AG10803 (cell line): Measurements from ENCODE around the gene CDC42EP4.

Experiments used
- DNase-seq: peaks from one replicate; pipeline ENCODE4 v3.0.0; 2010; ENCODE audit warnings: low read depth
- H3K4me3 ChIP-seq: 2 replicates; pipeline ENCODE4 v1.5.1; 2011; ENCODE audit warnings: mild to moderate bottlenecking, low read length, control low read depth
- TF ChIP-seq, protein P1 (sequence below): conservative IDR thresholded peaks from 2 replicates; pipeline ENCODE4 v1.5.1; 2011; ENCODE audit warnings: mild to moderate bottlenecking, low read length, control low read depth, inconsistent platforms

CDC42EP4 gene

DNA sequence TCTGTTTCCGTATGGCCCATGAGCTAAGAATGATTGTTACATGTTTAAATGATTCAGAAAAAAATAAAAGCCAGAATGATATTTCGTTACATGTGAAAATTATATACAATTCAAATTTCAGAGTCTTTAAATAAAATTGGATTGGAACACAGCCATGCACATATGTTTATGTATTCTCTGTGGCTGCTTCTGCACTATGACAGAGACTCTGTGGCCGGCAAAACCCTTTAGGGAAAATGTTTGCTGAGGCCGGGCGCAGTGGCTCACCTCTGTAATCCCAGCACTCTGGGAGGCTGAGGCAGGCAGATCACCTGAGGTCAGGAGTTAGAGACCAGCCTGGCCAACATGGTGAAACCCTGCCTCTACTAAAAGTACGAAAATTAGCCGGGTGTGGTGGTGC is 15.9 kb upstream of the CDC42EP4 start:
- DNase-seq, result no peak
- H3K4me3 ChIP-seq, result no peak overlapping the region
- TF ChIP-seq, protein P1, sequence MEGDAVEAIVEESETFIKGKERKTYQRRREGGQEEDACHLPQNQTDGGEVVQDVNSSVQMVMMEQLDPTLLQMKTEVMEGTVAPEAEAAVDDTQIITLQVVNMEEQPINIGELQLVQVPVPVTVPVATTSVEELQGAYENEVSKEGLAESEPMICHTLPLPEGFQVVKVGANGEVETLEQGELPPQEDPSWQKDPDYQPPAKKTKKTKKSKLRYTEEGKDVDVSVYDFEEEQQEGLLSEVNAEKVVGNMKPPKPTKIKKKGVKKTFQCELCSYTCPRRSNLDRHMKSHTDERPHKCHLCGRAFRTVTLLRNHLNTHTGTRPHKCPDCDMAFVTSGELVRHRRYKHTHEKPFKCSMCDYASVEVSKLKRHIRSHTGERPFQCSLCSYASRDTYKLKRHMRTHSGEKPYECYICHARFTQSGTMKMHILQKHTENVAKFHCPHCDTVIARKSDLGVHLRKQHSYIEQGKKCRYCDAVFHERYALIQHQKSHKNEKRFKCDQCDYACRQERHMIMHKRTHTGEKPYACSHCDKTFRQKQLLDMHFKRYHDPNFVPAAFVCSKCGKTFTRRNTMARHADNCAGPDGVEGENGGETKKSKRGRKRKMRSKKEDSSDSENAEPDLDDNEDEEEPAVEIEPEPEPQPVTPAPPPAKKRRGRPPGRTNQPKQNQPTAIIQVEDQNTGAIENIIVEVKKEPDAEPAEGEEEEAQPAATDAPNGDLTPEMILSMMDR, result no peak

DNA sequence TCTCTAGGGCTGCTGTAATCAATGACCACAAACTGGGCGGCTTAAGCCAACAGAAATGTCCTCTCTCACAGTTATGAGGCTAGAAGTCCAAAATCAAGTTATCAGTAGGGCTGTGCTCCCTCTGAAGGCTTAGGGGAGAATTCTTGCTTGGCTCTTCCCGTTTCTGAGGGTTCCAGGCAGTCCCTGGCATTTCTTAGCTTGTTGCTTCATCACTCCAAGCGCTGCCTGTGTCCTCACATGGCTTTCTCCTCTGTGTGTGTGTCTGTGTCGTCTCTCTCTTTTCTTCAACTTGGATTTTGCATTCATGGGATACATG is 13.7 kb upstream of the CDC42EP4 start:
- H3K4me3 ChIP-seq, result no peak overlapping the region
- TF ChIP-seq, protein P1, result peak; percentile 66
- peak; percentile 95 for DNase-seq

DNA sequence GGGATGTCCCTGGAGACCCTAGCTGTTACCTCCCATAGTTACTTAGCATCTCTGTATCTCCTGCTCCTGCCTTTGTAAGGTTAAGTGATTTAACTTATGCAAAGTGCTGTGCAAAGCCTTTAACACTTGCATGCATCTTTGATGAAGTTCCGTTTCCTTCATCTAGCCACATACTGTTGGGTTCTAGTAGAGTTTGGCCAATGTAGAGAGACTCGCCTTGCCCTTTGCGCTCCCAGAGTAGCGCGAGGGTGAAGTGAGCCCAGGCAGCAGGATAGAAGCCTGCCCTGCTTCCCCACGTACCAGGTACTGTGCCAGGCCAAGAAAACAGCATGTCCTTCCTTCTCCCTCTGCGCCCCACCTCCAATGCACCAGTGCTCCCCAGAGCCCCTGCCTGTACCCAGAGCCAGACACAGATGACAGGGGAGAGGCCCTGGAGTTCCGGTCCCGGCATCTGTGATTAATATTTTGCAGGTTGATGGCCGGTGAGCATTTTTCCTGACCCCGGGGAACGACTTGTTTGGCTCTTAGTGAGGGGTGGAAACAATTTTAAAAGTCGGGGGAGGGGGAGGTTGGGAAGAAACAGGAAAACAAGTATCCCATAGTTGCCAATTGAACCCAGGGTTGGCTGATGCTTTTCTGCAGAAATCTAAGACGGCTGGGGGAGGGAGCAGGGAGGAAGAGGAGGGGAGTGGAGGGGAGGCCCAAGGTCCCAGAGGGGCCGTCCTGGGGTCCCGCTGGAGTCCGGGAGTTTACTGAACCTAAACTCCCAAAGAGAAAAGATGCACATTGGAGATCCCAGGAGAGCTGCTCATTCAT is 13.1 kb upstream of the CDC42EP4 start:
- TF ChIP-seq, protein P1, result no peak
- H3K4me3 ChIP-seq, result no peak overlapping the region
- no peak for DNase-seq

DNA sequence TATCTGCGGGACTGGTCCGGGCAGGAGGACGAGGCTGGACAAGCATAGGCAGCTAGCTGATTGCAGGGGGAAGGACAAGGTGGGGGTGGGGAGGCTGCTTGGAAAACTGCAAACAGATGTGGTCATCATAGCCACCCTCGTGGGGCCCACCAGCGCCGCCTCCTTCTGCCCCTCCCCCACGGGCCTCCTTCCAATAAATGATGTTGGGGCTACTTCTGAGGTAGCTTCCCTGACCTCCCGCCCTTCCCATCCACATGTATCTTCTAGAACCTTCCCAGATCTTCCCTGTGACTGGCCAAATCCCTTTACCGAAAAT is 12.3 kb upstream of the CDC42EP4 start:
- H3K4me3 ChIP-seq, result no peak overlapping the region
- peak; percentile 54 for DNase-seq
- TF ChIP-seq, protein P1, result no peak

DNA sequence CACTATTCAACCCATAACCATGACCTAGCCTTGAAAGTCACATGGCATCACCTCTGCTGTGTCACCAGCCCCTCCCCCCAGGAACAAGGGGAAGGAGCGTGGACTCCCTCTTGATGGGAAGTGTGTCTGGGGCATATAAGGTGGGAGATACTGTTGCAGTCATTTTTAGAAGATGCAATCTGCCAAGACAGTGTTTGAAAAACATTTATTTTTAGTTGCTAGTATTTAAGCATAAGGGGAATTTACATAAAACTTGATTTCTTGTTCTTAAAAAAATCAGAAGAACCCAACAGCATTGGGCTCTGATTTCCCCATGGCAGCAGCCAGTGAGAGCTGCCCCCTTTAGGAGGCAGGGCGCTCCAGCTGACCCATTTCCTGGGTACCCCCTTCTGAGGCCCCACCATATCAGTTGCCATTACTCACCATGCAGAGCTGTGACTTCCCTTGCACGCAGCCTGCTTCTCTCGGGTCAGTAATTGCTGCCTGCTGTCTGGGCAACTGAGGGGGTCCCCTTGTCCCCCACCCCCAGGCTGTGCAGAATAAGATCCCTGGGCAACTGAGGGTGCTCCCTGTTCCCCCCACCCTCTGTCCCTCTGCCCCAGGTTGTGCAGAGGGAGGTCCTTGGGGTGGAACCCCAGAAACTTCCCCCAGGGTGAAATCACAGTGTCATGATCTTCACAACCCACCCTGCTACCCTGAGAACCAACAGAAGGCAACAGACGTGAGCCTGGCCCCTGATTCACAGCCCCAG is 11.8 kb upstream of the CDC42EP4 start:
- H3K4me3 ChIP-seq, result no peak overlapping the region
- no peak for DNase-seq
- TF ChIP-seq, protein P1, result no peak

DNA sequence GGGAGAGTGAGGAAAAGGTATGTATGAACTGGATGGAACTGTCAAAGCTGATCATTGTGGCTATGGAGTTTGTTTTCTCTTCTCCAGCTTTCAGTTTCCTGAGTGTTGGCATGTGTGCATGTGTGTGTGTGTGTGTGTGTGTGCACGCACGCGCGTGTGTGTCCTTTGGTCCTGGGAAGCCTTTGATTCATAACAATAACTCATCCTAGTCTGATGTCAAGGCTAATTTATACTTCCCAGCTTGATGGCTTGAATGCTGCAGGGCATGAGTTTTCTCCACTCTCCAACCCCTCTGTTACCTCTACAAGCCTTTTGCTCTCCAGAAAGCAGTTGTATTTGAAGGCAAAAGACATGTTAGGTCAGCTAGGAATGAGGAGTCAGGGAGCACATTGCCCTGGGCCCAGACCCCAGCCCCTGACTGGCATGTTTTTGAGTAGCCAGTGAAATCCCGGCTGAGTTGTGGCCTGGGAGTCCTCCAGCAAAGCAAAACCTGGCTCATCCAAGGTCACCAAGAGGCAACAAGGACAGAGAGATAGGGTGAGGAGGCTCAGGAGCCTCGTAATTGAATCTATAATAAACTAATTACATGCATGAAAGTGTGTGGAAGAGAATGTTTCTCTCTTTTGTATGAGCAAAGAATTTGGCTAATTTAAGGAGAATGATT is 8.9 kb upstream of the CDC42EP4 start:
- TF ChIP-seq, protein P1, result no peak
- no peak for DNase-seq
- H3K4me3 ChIP-seq, result no peak overlapping the region

DNA sequence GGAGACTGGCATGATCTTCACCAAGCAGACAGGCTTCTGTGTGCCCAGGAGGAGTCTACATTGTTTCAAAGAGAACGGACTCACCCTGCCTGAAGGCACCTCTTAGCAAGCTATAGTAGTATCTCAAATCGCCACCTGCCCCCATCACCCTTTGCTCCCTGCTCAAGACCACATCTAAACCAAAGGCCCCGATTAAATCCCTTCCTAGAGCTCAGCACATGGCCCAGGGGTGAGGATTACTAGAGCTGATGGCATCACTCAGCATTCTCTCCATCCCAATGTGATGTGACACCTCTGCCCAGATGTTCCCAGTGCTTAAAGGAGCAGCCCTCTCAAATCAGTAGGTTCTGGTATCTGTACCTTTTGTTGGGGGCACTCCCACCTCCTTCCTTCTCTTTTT is 8.0 kb upstream of the CDC42EP4 start:
- no peak for DNase-seq
- H3K4me3 ChIP-seq, result no peak overlapping the region
- TF ChIP-seq, protein P1, result no peak
